Mesothelial cell of epicardium (in vitro differentiated cells): ENCODE results near the gene MPV17L. TPM values are rescaled to one million over a fixed set of nuclear protein-coding genes. Genes with fewer than 3 reads are reported as not detected.
"Not testable (repeated sequence)": the region's sequence is repeated elsewhere in the genome, so short reads cannot be mapped to it uniquely, and the experiment has no call there.

ENCODE experiments used
- DNase-seq, 2 experiments: peaks; one replicate each; pipeline ENCODE4 v3.0.0; 2021; ENCODE audit warnings: low spot score in 2 of 2; ENCODE audit not compliant: unreplicated experiment in 2 of 2
- H3K27ac Mint-ChIP-seq: 2 replicates; pipeline ENCODE4 v1.8.0; 2021; ENCODE audit warnings: mixed read lengths
- H3K27me3 Mint-ChIP-seq: 2 replicates; pipeline ENCODE4 v1.8.0; 2021; ENCODE audit warnings: low read depth, mixed read lengths
- H3K36me3 Mint-ChIP-seq: 2 replicates; pipeline ENCODE4 v1.8.0; 2021; ENCODE audit warnings: mixed read lengths
- H3K4me1 Mint-ChIP-seq: 2 replicates; pipeline ENCODE4 v1.8.0; 2021; ENCODE audit warnings: mixed read lengths
- H3K4me3 Mint-ChIP-seq: 2 replicates; pipeline ENCODE4 v1.8.0; 2021; ENCODE audit warnings: mild to moderate bottlenecking, moderate library complexity, mixed read lengths
- H3K9me3 Mint-ChIP-seq: 2 replicates; pipeline ENCODE4 v1.8.0; 2021; ENCODE audit warnings: mixed read lengths
- CTCF ChIP-seq: fragments of 200-600 bp; sonication (generic); IDR thresholded peaks from one replicate; pipeline ENCODE4 v1.5.0; 2021; ENCODE audit warnings: antibody characterized with exemption; ENCODE audit not compliant: unreplicated experiment
- total RNA-seq: library from RNA; stranded (reverse); gene quantifications from 3 replicates; pipeline ENCODE4 v1.2.1, GENCODE V29; 2021

MPV17L gene
- total RNA-seq, 1 donor from 2014 or later = 3.5 TPM

- no peak for TF ChIP-seq CTCF
- Mint-ChIP-seq H3K36me3 (no peaks in the 10 kb centered on the region), H3K27me3 (no peaks in the 10 kb centered on the region), H3K4me1 (no peaks in the 10 kb centered on the region), H3K9me3 (no peaks in the 10 kb centered on the region), H3K27ac (no peak overlapping the region), H3K4me3 (no peak overlapping the region)
- no peak for DNase-seq
Observed at GRCh38 chr16:15404792-15405191, 9.2 kb downstream of the MPV17L start.

- not testable (repeated sequence) for H3K27ac Mint-ChIP-seq, H3K9me3 Mint-ChIP-seq, H3K4me3 Mint-ChIP-seq, H3K36me3 Mint-ChIP-seq, DNase-seq, H3K27me3 Mint-ChIP-seq, H3K4me1 Mint-ChIP-seq
Observed at GRCh38 chr16:15407756-15408155, 12.2 kb downstream of the MPV17L start.

- not testable (repeated sequence) for H3K4me3 Mint-ChIP-seq, H3K4me1 Mint-ChIP-seq, H3K27ac Mint-ChIP-seq, H3K9me3 Mint-ChIP-seq, H3K27me3 Mint-ChIP-seq, H3K36me3 Mint-ChIP-seq, DNase-seq
Observed at GRCh38 chr16:15409476-15409875, 13.9 kb downstream of the MPV17L start.

GRCh38 chr16:15415511-15415985, 20.0 kb downstream of the MPV17L start:
- Mint-ChIP-seq H3K27me3 (peaks cover 5% of the 10 kb centered on the region), H3K9me3 (no peaks in the 10 kb centered on the region)
- TF ChIP-seq CTCF = no peak

GRCh38 chr16:15417197-15417596, 21.6 kb downstream of the MPV17L start:
- H3K27me3 Mint-ChIP-seq = peaks cover 5% of the 10 kb centered on the region
- no peak for DNase-seq
- H3K36me3 Mint-ChIP-seq = no peaks in the 10 kb centered on the region
- no peak overlapping the region for H3K27ac Mint-ChIP-seq
- no peak overlapping the region for H3K4me3 Mint-ChIP-seq
- no peak for TF ChIP-seq CTCF
- H3K4me1 Mint-ChIP-seq = no peaks in the 10 kb centered on the region
- H3K9me3 Mint-ChIP-seq = no peaks in the 10 kb centered on the region

More at GRCh38 chr16:15415511-15415985, 20.0 kb downstream of the MPV17L start:
- no peak for DNase-seq
- Mint-ChIP-seq H3K4me3 (no peak overlapping the region), H3K36me3 (no peaks in the 10 kb centered on the region), H3K27ac (no peak overlapping the region), H3K4me1 (no peaks in the 10 kb centered on the region)

GRCh38 chr16:15418206-15418605, 22.7 kb downstream of the MPV17L start:
- DNase-seq = no peak
- Mint-ChIP-seq H3K4me1 (no peaks in the 10 kb centered on the region), H3K4me3 (no peak overlapping the region), H3K36me3 (no peaks in the 10 kb centered on the region), H3K27me3 (peaks cover 9% of the 10 kb centered on the region), H3K27ac (no peak overlapping the region), H3K9me3 (no peaks in the 10 kb centered on the region)
- TF ChIP-seq CTCF = no peak

GRCh38 chr16:15421696-15422095, 26.1 kb downstream of the MPV17L start:
- not testable (repeated sequence) for H3K36me3 Mint-ChIP-seq, H3K27ac Mint-ChIP-seq, H3K4me3 Mint-ChIP-seq, H3K4me1 Mint-ChIP-seq, DNase-seq, H3K9me3 Mint-ChIP-seq
- peaks cover 25% of the 10 kb centered on the region for H3K27me3 Mint-ChIP-seq
